ENCODE results near the gene SETD9.

The SETD9 gene

GRCh38 chr5:56909294-56910209 lies at the start of gene SETD9:
SETD9 (plus strand) TSS chr5:56909596; CDS start chr5:56909646, 50 bp downstream.
- peak; percentile 94 for DNase-seq

GRCh38 chr5:56861893-56862485 lies 47.4 kb upstream of the SETD9 start:
- no peak for DNase-seq

- no peak for DNase-seq
Measured at GRCh38 chr5:56862909-56863308, 46.5 kb upstream of the SETD9 start.

- DNase-seq = no peak
Measured at GRCh38 chr5:56871777-56872176, 37.6 kb upstream of the SETD9 start.

GRCh38 chr5:56873056-56873455 lies 36.3 kb upstream of the SETD9 start:
- DNase-seq = no peak

GRCh38 chr5:56876327-56876726 lies 33.1 kb upstream of the SETD9 start:
- no peak for DNase-seq

GRCh38 chr5:56881571-56881970 lies 27.8 kb upstream of the SETD9 start:
- DNase-seq = no peak

GRCh38 chr5:56893251-56893951 lies 16.0 kb upstream of the SETD9 start:
- DNase-seq = no peak

- DNase-seq = no peak
Measured at GRCh38 chr5:56896763-56897162, 12.6 kb upstream of the SETD9 start.

GRCh38 chr5:56898213-56898612 lies 11.2 kb upstream of the SETD9 start:
- DNase-seq = no peak

- DNase-seq = no peak
Measured at GRCh38 chr5:56900395-56900794, 9.0 kb upstream of the SETD9 start.

GRCh38 chr5:56900858-56901578 lies 8.4 kb upstream of the SETD9 start:
- DNase-seq = no peak

- no peak for DNase-seq
Measured at GRCh38 chr5:56908942-56909293, 478 bp upstream of the SETD9 start.

- DNase-seq = no peak
Measured at GRCh38 chr5:56910210-56910965, 992 bp downstream of the SETD9 start.

- DNase-seq = no peak
Measured at GRCh38 chr5:56913766-56914165, 4.4 kb downstream of the SETD9 start.

- no peak for DNase-seq
Measured at GRCh38 chr5:56914678-56915077, 5.3 kb downstream of the SETD9 start.

- no peak for DNase-seq
Measured at GRCh38 chr5:56917534-56917933, 8.1 kb downstream of the SETD9 start.

GRCh38 chr5:56918054-56918453 lies 8.7 kb downstream of the SETD9 start:
- DNase-seq = no peak

GRCh38 chr5:56919942-56920662 lies 10.7 kb downstream of the SETD9 start:
- DNase-seq = no peak

- DNase-seq = no peak
Measured at GRCh38 chr5:56922922-56923321, 13.5 kb downstream of the SETD9 start.

GRCh38 chr5:56934325-56934724 lies 24.9 kb downstream of the SETD9 start:
- no peak for DNase-seq

- DNase-seq = no peak
Measured at GRCh38 chr5:56938858-56939257, 29.5 kb downstream of the SETD9 start.
